D721Med (cell line): ENCODE data around the gene DHH.

Source experiments
- DNase-seq: peaks from one replicate; pipeline ENCODE4 v3.0.0; 2011; ENCODE audit warnings: low spot score; ENCODE audit not compliant: insufficient read length
- FAIRE-seq: peaks from 2 replicates; lab custom pipeline; 2011; peaks lifted over from hg19 to GRCh38; lab: Jason Lieb, UNC
- CTCF ChIP-seq: IDR thresholded peaks from 2 replicates; pipeline ENCODE4 v1.5.1; 2012; ENCODE audit warnings: mild to moderate bottlenecking, control low read depth; ENCODE audit not compliant: insufficient read depth; ENCODE audit errors: missing control alignments

DHH gene

GRCh38 chr12:49121047-49121696, 26.6 kb upstream of the DHH start:
- no peak for FAIRE-seq
- no peak for DNase-seq
- TF ChIP-seq CTCF = peak; percentile 73

GRCh38 chr12:49111206-49111605, 16.6 kb upstream of the DHH start:
- no peak for DNase-seq
- no peak for TF ChIP-seq CTCF
- FAIRE-seq = no peak

- FAIRE-seq (peak; percentile 44), DNase-seq (peak; percentile 98)
- no peak for TF ChIP-seq CTCF
These were observed 16.0 kb upstream of the DHH start, which contains the start of gene LMBR1L for GRCh38 chr12:49110464-49111155. LMBR1L (minus strand) TSS chr12:49110847; CDS start chr12:49110555, 292 bp downstream.

GRCh38 chr12:49109641-49110463, 15.3 kb upstream of the DHH start:
- DNase-seq = no peak
- FAIRE-seq = no peak
- TF ChIP-seq CTCF = no peak

GRCh38 chr12:49108958-49109404, 14.4 kb upstream of the DHH start:
- no peak for FAIRE-seq
- TF ChIP-seq CTCF = no peak
- DNase-seq = no peak

GRCh38 chr12:49105504-49106084, 11.0 kb upstream of the DHH start:
- no peak for DNase-seq
- no peak for FAIRE-seq
- TF ChIP-seq CTCF = no peak
